ENCODE data around the gene KCNK3.

The KCNK3 gene

DNA sequence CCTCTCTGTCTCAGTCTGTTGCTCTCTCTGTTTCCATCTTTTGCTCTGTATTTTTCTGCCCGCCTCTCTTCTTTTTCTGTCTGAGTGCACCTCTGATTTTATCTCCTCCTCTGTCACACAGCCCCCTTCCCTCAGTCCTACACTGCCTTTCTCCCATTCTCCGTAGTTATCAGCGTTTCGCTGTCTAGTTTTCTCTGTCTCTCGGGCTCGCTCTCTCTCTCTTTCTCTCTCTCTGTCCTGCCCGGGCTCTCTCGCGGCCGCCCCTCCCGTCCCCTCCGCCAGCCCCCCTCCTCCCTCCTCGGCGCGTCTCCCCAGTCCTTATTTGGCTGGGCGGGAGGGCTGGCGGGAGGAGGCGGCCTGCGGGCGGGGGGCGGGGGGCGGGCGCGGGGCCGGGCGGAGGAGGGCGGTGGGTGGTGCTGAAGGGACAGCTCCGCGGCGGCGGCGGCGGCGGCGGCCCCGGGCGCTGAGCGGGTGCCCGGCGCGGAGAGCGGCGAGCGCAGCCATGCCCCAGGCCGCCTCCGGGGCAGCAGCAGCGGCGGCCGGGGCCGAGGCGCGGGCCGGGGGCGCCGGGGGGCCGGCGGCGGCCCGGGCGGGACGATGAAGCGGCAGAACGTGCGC is at the start of gene KCNK3:
Gene KCNK3, plus strand, starts transcription at position 444 of the 618 bp plus-strand sequence. Its CDS starts 154 bp downstream, at position 598.
- no peak within 1 kb of the TSS for H2AFZ ChIP-seq (ENCODE audit: low read depth)
- H3K36me3 ChIP-seq (ENCODE audit: insufficient read depth), result no peaks in the 10 kb centered on the region
- no peaks in the 10 kb centered on the region for H4K20me1 ChIP-seq (ENCODE audit: insufficient read depth)
- H3K27ac ChIP-seq, result no peak within 1 kb of the TSS
- no peaks in the 10 kb centered on the region for H3K79me2 ChIP-seq (ENCODE audit: insufficient read depth, low read depth)
- no peaks in the 10 kb centered on the region for H3K4me1 ChIP-seq (ENCODE audit: low read depth, poor library complexity, severe bottlenecking)
- no peak within 1 kb of the TSS for H3K4me3 ChIP-seq (IDR thresholded peaks at IDR 0.05; ENCODE audit: insufficient read depth, low read depth, low read length)
- no peak within 1 kb of the TSS for H3K9ac ChIP-seq
- H3K27me3 ChIP-seq (ENCODE audit: insufficient read depth, low read depth), result peaks cover 28% of the 10 kb centered on the region
- TF ChIP-seq, protein P1, sequence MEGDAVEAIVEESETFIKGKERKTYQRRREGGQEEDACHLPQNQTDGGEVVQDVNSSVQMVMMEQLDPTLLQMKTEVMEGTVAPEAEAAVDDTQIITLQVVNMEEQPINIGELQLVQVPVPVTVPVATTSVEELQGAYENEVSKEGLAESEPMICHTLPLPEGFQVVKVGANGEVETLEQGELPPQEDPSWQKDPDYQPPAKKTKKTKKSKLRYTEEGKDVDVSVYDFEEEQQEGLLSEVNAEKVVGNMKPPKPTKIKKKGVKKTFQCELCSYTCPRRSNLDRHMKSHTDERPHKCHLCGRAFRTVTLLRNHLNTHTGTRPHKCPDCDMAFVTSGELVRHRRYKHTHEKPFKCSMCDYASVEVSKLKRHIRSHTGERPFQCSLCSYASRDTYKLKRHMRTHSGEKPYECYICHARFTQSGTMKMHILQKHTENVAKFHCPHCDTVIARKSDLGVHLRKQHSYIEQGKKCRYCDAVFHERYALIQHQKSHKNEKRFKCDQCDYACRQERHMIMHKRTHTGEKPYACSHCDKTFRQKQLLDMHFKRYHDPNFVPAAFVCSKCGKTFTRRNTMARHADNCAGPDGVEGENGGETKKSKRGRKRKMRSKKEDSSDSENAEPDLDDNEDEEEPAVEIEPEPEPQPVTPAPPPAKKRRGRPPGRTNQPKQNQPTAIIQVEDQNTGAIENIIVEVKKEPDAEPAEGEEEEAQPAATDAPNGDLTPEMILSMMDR (conservative IDR thresholded peaks at IDR 0.05; ENCODE audit: low read depth, low read length), result no peak
- H3K4me2 ChIP-seq, result no peak within 1 kb of the TSS

DNA sequence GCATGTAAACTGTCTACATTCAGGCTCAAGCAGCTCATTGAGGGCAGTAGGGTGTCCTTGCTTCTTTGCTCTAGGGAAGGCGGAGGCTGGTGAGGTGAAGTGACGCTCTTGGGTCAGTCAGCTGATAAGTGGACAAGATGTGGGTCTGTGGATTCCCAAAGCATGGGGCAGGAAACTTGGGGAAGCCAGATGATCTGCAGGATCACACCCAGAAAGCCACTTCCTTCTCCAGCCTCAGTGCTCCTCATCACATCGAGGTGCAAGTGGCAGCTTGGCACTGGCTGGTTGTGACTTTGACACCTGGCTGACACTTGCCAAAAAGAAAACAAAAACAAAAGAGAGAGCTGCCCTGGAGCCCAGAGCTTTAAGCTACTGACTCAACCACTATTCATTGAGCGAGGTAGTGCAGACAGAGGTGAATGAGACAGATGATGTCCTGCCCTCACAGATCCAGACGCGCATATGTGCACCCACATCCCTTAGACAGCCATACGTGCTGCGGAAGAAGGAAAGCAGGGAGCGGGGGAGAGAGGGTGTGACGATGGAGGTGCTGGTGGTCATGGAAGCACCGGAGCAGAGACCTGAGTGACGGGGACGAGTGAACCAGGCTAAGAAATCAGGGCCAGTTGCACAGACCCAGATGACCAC is 48.2 kb upstream of the KCNK3 start:
- no peaks in the 10 kb centered on the region for H3K79me2 ChIP-seq (ENCODE audit: insufficient read depth, low read depth)
- TF ChIP-seq, protein P1 (conservative IDR thresholded peaks at IDR 0.05; ENCODE audit: low read depth, low read length), result no peak

DNA sequence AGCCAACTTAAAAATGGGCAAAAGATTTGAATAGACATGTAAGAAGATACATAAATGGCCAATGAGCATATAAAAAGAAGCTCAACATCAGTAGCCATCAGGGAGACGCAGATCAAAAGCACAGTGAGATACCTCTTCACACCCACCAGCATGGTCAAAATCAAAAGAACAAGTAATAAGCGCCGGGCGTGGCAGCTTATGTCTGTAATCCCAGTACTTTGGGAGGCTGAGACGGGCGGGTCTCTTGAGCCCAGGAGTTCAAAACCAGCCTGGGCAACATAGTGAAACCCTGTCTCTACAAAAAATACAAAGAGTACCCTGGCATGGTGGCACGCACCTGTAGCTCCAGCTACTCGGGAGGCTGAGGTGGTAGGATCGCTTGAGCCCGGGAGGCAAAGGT is 46.8 kb upstream of the KCNK3 start:
- no peaks in the 10 kb centered on the region for H3K4me1 ChIP-seq (ENCODE audit: low read depth, poor library complexity, severe bottlenecking)
- H3K79me2 ChIP-seq (ENCODE audit: insufficient read depth, low read depth), result no peaks in the 10 kb centered on the region
- no peak overlapping the region for H3K4me2 ChIP-seq
- peaks cover 13% of the 10 kb centered on the region; the same call in 1 of the 2 replicates for H3K27me3 ChIP-seq (ENCODE audit: insufficient read depth, low read depth)
- H2AFZ ChIP-seq (ENCODE audit: low read depth), result no peak overlapping the region
- H3K36me3 ChIP-seq (ENCODE audit: insufficient read depth), result no peaks in the 10 kb centered on the region
- TF ChIP-seq, protein P1 (conservative IDR thresholded peaks at IDR 0.05; ENCODE audit: low read depth, low read length), result no peak
- H4K20me1 ChIP-seq (ENCODE audit: insufficient read depth), result no peaks in the 10 kb centered on the region
- H3K4me3 ChIP-seq (IDR thresholded peaks at IDR 0.05; ENCODE audit: insufficient read depth, low read depth, low read length), result no peak overlapping the region
- H3K9ac ChIP-seq, result no peak overlapping the region
- H3K27ac ChIP-seq, result no peak overlapping the region

More for the DNA sequence above, 48.2 kb upstream of the KCNK3 start:
- Histone ChIP-seq H4K20me1 (ENCODE audit: insufficient read depth) (no peaks in the 10 kb centered on the region), H3K4me1 (ENCODE audit: low read depth, poor library complexity, severe bottlenecking) (no peaks in the 10 kb centered on the region), H3K4me2 (no peak overlapping the region), H3K27ac (no peak overlapping the region), H2AFZ (ENCODE audit: low read depth) (no peak overlapping the region), H3K4me3 (IDR thresholded peaks at IDR 0.05; ENCODE audit: insufficient read depth, low read depth, low read length) (no peak overlapping the region), H3K27me3 (ENCODE audit: insufficient read depth, low read depth) (peaks cover 6% of the 10 kb centered on the region; the same call in 1 of the 2 replicates), H3K36me3 (ENCODE audit: insufficient read depth) (no peaks in the 10 kb centered on the region), H3K9ac (no peak overlapping the region)

DNA sequence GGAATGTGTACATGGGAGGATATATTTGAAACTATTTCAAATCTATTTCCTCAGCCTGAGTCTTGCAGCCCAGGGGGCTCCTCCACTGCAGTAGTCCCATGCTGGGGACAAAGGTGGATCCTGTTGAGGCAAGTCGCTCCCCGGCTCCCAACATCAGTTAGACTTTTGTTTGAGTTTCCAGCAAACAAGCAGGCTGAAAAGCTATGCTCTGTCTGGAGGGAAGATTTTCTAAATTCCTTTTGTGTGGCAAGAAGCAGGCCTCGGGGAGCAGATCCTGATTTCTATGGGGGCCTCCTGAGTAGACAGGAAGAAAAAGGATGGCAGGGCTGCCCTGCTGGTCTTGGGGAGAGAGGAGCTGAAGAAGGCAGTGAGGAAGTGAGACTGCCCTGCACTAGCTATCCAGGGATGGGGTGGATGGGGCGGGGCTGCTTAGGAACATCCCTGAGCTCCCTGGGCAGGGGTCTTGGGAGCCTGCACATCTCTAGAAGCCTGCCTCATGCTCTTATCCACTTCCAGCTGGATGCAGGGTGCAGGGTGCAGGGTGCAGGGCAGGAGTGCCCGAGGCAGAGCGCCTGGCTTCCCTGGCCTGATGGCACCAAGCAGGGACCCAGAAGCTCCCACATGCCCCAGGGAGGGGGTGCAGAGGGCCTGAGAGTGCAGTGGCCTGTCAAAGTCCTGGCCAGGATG is 45.4 kb upstream of the KCNK3 start:
- Histone ChIP-seq H3K4me2 (no peak overlapping the region), H3K27ac (no peak overlapping the region), H3K27me3 (ENCODE audit: insufficient read depth, low read depth) (peaks cover 13% of the 10 kb centered on the region; the same call in 1 of the 2 replicates), H3K4me3 (IDR thresholded peaks at IDR 0.05; ENCODE audit: insufficient read depth, low read depth, low read length) (no peak overlapping the region), H2AFZ (ENCODE audit: low read depth) (no peak overlapping the region), H3K79me2 (ENCODE audit: insufficient read depth, low read depth) (no peaks in the 10 kb centered on the region), H3K36me3 (ENCODE audit: insufficient read depth) (no peaks in the 10 kb centered on the region), H3K4me1 (ENCODE audit: low read depth, poor library complexity, severe bottlenecking) (no peaks in the 10 kb centered on the region), H3K9ac (no peak overlapping the region), H4K20me1 (ENCODE audit: insufficient read depth) (no peaks in the 10 kb centered on the region)
- TF ChIP-seq, protein P1 (conservative IDR thresholded peaks at IDR 0.05; ENCODE audit: low read depth, low read length), result no peak

All from KMS-11 (cell line).